Activated naive CD4-positive, alpha-beta T cell treated with anti-CD3 and anti-CD28 coated beads for 36 hours (primary cell): Measurements from ENCODE around the gene HLCS. TPM values are rescaled to one million over a fixed set of nuclear protein-coding genes. Genes with fewer than 3 reads are reported as not detected.

Experiments used
- CTCF ChIA-PET: fragments of 350-600 bp; sonication (Branson Sonifier 250); formaldehyde crosslinking; loops from one replicate; lab custom pipeline; 2021; ENCODE audit warnings: antibody characterized with exemption; lab: Charles Lee
- DNase-seq: peaks from one replicate; pipeline ENCODE4 v3.0.0-alpha.2; 2020
- H3K27ac Mint-ChIP-seq: one replicate; pipeline ENCODE4 v1.8.0; 2021; ENCODE audit warnings: mild to moderate bottlenecking, mixed read lengths
- H3K27me3 Mint-ChIP-seq: one replicate; pipeline ENCODE4 v1.8.0; 2021; ENCODE audit warnings: low read depth, mixed read lengths
- H3K36me3 Mint-ChIP-seq: one replicate; pipeline ENCODE4 v1.8.0; 2021; ENCODE audit warnings: low read depth, mixed read lengths
- H3K4me1 Mint-ChIP-seq: one replicate; pipeline ENCODE4 v1.8.0; 2021; ENCODE audit warnings: low read depth, mixed read lengths
- H3K4me3 Mint-ChIP-seq: one replicate; pipeline ENCODE4 v1.8.0; 2021; ENCODE audit warnings: mild to moderate bottlenecking, moderate library complexity, mixed read lengths
- H3K9me3 Mint-ChIP-seq: one replicate; pipeline ENCODE4 v1.8.0; 2021; ENCODE audit warnings: mixed read lengths
- intact Hi-C: fragments of 100-400 bp; cut with micrococcal nuclease; formaldehyde crosslinking; loops from one replicate; pipeline ENCODE4 v1.15.1; 2023
- total RNA-seq, 2 experiments: library from RNA; stranded (reverse); gene quantifications; one replicate each; pipeline ENCODE4 v1.2.3, GENCODE V29; 2021

HLCS gene
- total RNA-seq, 2 experiments from 2014 or later = 12.5 to 12.6 TPM

- CTCF ChIA-PET = interaction anchor here (1.4 to 1.7 kb wide), 2 partner anchors 11 to 287 kb away, joined by 4 to 12 read pairs; no protein-coding TSS in a partner anchor
- H3K4me3 Mint-ChIP-seq = no peak overlapping the region
- no peak for DNase-seq
- H3K27ac Mint-ChIP-seq = no peak overlapping the region
- peaks cover 3% of the 10 kb centered on the region for H3K4me1 Mint-ChIP-seq
- no peaks in the 10 kb centered on the region for H3K36me3 Mint-ChIP-seq
- intact Hi-C loops = no loop called here
- H3K9me3 Mint-ChIP-seq = no peaks in the 10 kb centered on the region
- no peaks in the 10 kb centered on the region for H3K27me3 Mint-ChIP-seq
These were observed 48.9 kb downstream of the HLCS start for GRCh38 chr21:36917471-36918158.

- CTCF ChIA-PET = interaction anchor here (1.4 to 1.7 kb wide), 2 partner anchors 12 to 286 kb away, joined by 4 to 12 read pairs; no protein-coding TSS in a partner anchor
- H3K27ac Mint-ChIP-seq = no peak overlapping the region
These were observed 49.8 kb downstream of the HLCS start for GRCh38 chr21:36916718-36917117.

GRCh38 chr21:36915696-36916245, 50.7 kb downstream of the HLCS start:
- peaks cover 4% of the 10 kb centered on the region for H3K4me1 Mint-ChIP-seq

More at GRCh38 chr21:36916718-36917117, 49.8 kb downstream of the HLCS start:
- H3K4me3 Mint-ChIP-seq = no peak overlapping the region
- no peaks in the 10 kb centered on the region for H3K9me3 Mint-ChIP-seq
- peaks cover 3% of the 10 kb centered on the region for H3K4me1 Mint-ChIP-seq
- H3K27me3 Mint-ChIP-seq = no peaks in the 10 kb centered on the region
- intact Hi-C loops = no loop called here
- no peak for DNase-seq
- H3K36me3 Mint-ChIP-seq = no peaks in the 10 kb centered on the region

GRCh38 chr21:36915014-36915695, 51.3 kb downstream of the HLCS start:
- DNase-seq = no peak
- peaks cover 8% of the 10 kb centered on the region for H3K4me1 Mint-ChIP-seq
- intact Hi-C loops = no loop called here
- no peak overlapping the region for H3K27ac Mint-ChIP-seq
- CTCF ChIA-PET = interaction anchor here (0.6 kb wide), 2 partner anchors 83 to 84 kb away, joined by 3 to 4 read pairs; no protein-coding TSS in a partner anchor
- H3K9me3 Mint-ChIP-seq = no peaks in the 10 kb centered on the region
- no peak overlapping the region for H3K4me3 Mint-ChIP-seq
- no peaks in the 10 kb centered on the region for H3K36me3 Mint-ChIP-seq
- H3K27me3 Mint-ChIP-seq = no peaks in the 10 kb centered on the region

More at GRCh38 chr21:36915696-36916245, 50.7 kb downstream of the HLCS start:
- intact Hi-C loops = no loop called here
- DNase-seq = no peak
- H3K36me3 Mint-ChIP-seq = no peaks in the 10 kb centered on the region
- no peak overlapping the region for H3K27ac Mint-ChIP-seq
- H3K9me3 Mint-ChIP-seq = no peaks in the 10 kb centered on the region
- no peaks in the 10 kb centered on the region for H3K27me3 Mint-ChIP-seq
- CTCF ChIA-PET = interaction anchor here (0.6 kb wide), 1 partner anchor 84 kb away, joined by 3 read pairs; no protein-coding TSS in a partner anchor
- H3K4me3 Mint-ChIP-seq = no peak overlapping the region

GRCh38 chr21:36914244-36915013, 52.0 kb downstream of the HLCS start:
- H3K4me1 Mint-ChIP-seq = peaks cover 15% of the 10 kb centered on the region
- no peak overlapping the region for H3K4me3 Mint-ChIP-seq
- CTCF ChIA-PET = interaction anchor here (0.6 kb wide), 1 partner anchor 84 kb away, joined by 4 read pairs; no protein-coding TSS in a partner anchor
- H3K9me3 Mint-ChIP-seq = no peaks in the 10 kb centered on the region
- no peak for DNase-seq
- no peak overlapping the region for H3K27ac Mint-ChIP-seq
- intact Hi-C loops = no loop called here
- H3K36me3 Mint-ChIP-seq = no peaks in the 10 kb centered on the region
- no peaks in the 10 kb centered on the region for H3K27me3 Mint-ChIP-seq

GRCh38 chr21:36913247-36914169, 53.0 kb downstream of the HLCS start:
- Mint-ChIP-seq H3K27me3 (no peaks in the 10 kb centered on the region), H3K4me3 (no peak overlapping the region), H3K36me3 (no peaks in the 10 kb centered on the region), H3K27ac (no peak overlapping the region), H3K4me1 (peaks cover 18% of the 10 kb centered on the region), H3K9me3 (no peaks in the 10 kb centered on the region)
- CTCF ChIA-PET = no interaction called here
- no peak for DNase-seq
- intact Hi-C loops = no loop called here

- H3K4me1 Mint-ChIP-seq = peaks cover 15% of the 10 kb centered on the region
- H3K27me3 Mint-ChIP-seq = no peaks in the 10 kb centered on the region
- H3K4me3 Mint-ChIP-seq = no peak overlapping the region
- peak overlapping the region; percentile 74 for H3K27ac Mint-ChIP-seq
- H3K9me3 Mint-ChIP-seq = no peaks in the 10 kb centered on the region
- DNase-seq = no peak
- no peaks in the 10 kb centered on the region for H3K36me3 Mint-ChIP-seq
- CTCF ChIA-PET = interaction anchor here (0.6 kb wide), 1 partner anchor 51 kb away, joined by 3 read pairs; no protein-coding TSS in a partner anchor
- intact Hi-C loops = no loop called here
These were observed 55.7 kb downstream of the HLCS start for GRCh38 chr21:36910581-36911307.

- Mint-ChIP-seq H3K27ac (peak overlapping the region; percentile 74), H3K36me3 (no peaks in the 10 kb centered on the region), H3K9me3 (no peaks in the 10 kb centered on the region), H3K4me1 (peaks cover 15% of the 10 kb centered on the region), H3K27me3 (no peaks in the 10 kb centered on the region), H3K4me3 (no peak overlapping the region)
- CTCF ChIA-PET = interaction anchor here (0.6 kb wide), 1 partner anchor 51 kb away, joined by 3 read pairs; no protein-coding TSS in a partner anchor
- intact Hi-C loops = no loop called here
- no peak for DNase-seq
These were observed 56.4 kb downstream of the HLCS start for GRCh38 chr21:36909901-36910561.

GRCh38 chr21:36909423-36909822, 57.0 kb downstream of the HLCS start:
- intact Hi-C loops = no loop called here
- no peak for DNase-seq
- Mint-ChIP-seq H3K27me3 (no peaks in the 10 kb centered on the region), H3K9me3 (no peaks in the 10 kb centered on the region), H3K36me3 (no peaks in the 10 kb centered on the region), H3K27ac (peak overlapping the region; percentile 63), H3K4me1 (peaks cover 15% of the 10 kb centered on the region), H3K4me3 (no peak overlapping the region)
- CTCF ChIA-PET = no interaction called here

- Mint-ChIP-seq H3K27me3 (no peaks in the 10 kb centered on the region), H3K27ac (no peak overlapping the region), H3K9me3 (no peaks in the 10 kb centered on the region), H3K4me3 (no peak overlapping the region), H3K36me3 (no peaks in the 10 kb centered on the region), H3K4me1 (peaks cover 15% of the 10 kb centered on the region)
- intact Hi-C loops = no loop called here
- CTCF ChIA-PET = no interaction called here
- no peak for DNase-seq
These were observed 58.1 kb downstream of the HLCS start for GRCh38 chr21:36908260-36908908.
